GM13977 (cell line): ENCODE measurements around the gene CYP11A1.

ENCODE experiments used
- DNase-seq: peaks from one replicate; pipeline ENCODE4 v3.0.0; 2012; ENCODE audit warnings: low spot score
- in situ Hi-C: fragments of 300-500 bp; cut with MboI; formaldehyde crosslinking; loops from one replicate; pipeline ENCODE4 v1.12.0; 2022; ENCODE audit warnings: low sequenced_read_pairs, low pct_unique_long_range_greater_than_20kb, mixed read lengths, inconsistent platforms; ENCODE audit not compliant: unreplicated experiment
- TF ChIP-seq, protein P1 (sequence below): IDR thresholded peaks from 2 replicates; pipeline ENCODE4 v1.5.1; 2012; ENCODE audit warnings: mild to moderate bottlenecking, control low read depth; ENCODE audit not compliant: insufficient read depth; ENCODE audit errors: extremely low read depth, missing control alignments

CYP11A1 gene

DNA sequence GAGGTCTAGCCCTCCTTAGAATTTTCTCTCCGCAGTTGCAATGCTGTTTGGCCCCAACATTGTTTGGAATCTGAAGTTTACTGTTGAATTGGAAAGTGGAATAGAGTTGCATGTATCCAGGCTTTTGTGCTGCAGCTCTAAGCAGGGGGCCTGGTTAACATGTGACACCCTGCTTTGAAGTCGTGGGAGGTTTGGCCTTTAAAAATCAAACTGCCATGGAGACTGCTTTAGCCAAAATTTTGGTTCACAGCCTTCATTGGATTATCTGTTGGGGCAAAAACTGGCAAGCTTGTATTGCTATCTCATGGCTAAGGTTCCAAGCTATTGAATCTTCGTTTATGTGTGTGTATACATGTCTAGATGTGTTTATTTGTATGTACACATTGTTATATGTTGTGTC is 15.8 kb downstream of the CYP11A1 start:
- in situ Hi-C loops = no loop called here
- no peak for DNase-seq
- TF ChIP-seq, protein P1, sequence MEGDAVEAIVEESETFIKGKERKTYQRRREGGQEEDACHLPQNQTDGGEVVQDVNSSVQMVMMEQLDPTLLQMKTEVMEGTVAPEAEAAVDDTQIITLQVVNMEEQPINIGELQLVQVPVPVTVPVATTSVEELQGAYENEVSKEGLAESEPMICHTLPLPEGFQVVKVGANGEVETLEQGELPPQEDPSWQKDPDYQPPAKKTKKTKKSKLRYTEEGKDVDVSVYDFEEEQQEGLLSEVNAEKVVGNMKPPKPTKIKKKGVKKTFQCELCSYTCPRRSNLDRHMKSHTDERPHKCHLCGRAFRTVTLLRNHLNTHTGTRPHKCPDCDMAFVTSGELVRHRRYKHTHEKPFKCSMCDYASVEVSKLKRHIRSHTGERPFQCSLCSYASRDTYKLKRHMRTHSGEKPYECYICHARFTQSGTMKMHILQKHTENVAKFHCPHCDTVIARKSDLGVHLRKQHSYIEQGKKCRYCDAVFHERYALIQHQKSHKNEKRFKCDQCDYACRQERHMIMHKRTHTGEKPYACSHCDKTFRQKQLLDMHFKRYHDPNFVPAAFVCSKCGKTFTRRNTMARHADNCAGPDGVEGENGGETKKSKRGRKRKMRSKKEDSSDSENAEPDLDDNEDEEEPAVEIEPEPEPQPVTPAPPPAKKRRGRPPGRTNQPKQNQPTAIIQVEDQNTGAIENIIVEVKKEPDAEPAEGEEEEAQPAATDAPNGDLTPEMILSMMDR = no peak

DNA sequence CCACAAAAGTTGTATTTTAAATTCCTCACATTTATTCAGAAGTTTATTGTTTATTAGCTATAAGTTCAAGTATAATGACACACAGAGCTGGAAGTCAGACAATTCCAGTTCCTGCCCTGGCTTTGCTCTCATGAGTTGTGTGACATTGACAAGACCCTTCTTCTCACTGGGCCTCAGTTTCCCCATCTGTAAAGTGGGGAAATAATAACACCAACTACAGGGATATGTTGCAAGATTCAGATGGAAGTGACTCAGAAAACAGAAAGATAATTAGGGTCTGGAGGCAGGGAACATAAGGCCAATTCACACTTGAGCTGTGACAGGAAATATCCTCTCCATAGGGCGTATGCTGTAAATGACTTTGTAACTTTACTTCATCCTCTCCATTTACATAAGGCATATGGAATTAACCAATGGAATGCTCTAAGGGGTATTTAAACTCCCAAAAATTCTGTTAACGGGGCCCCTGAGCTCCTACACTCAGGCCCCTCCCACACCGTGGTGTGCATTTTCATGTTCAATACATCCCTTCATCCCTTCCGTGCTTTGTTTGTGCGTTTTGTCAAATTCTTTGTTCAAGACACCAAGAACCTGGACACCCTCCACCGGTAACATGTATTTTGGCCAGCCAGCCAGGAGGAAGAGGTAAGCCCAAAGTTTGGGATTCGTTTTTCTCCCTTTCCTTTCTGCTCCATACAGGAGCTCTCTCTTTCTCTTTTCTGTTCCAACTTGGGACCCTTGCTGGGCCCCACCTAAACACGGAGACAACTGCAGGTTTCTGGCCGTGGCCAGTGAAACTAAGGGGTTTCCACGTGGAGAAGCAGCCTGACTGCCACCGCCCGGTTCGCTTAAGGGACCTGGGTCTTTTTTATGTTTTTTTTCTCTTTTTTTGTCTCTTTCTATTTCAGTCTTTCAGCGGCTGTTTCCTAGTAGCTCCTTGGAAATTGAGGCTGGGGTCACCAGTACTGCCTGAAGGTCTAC is 16.9 kb downstream of the CYP11A1 start:
- in situ Hi-C loops = no loop called here
- DNase-seq = no peak
- TF ChIP-seq, protein P1 = no peak

DNA sequence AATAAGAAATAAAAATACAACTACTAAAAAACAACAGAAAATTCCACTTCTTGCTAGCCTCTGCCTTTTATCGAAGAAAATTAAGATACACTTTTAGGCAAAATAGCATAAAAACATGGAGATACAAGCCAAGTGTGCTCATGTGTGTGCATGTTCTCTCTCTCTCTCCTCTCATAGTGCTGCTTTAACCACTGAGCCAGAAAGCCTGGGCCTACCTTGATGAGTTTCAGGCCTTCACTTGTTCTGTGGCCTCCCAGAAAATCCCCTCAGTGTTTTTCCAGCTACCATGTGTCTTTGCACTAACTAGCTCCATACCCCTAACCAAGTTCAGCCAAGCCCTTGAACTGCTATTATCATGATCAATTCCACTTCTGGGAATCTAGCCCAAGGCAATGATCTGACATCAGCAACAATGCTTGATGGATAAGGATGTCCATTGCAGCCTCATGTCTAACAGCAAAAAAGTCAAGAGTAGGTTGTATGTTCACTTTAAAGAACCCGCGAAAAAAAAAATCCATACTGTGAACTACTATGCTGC is 18.1 kb downstream of the CYP11A1 start:
- DNase-seq = no peak
- in situ Hi-C loops = no loop called here
- TF ChIP-seq, protein P1 = no peak

DNA sequence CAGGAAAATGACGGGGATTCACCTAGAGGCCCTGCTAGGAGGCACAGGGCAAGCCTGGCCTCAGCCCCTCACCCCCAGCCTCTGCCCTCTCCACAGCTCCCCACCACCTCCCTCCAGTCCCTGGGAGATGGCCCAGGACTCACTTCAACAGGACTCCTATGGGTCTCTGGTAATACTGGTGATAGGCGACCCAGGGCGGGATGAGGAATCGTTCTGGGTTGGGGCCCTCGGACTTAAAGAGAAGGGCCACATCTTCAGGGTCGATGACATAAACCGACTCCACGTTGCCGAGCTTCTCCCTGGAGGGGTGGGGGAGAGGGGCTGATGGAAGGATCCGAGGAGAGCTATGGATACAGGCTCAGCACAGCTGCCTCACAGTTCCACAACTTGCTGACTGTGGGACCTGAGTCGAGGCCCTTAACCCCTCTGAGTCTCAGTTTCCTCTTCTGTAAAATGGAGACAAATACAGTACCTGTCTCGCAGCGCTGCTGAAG is 19.6 kb downstream of the CYP11A1 start:
- in situ Hi-C loops = no loop called here
- no peak for DNase-seq
- TF ChIP-seq, protein P1 = no peak

DNA sequence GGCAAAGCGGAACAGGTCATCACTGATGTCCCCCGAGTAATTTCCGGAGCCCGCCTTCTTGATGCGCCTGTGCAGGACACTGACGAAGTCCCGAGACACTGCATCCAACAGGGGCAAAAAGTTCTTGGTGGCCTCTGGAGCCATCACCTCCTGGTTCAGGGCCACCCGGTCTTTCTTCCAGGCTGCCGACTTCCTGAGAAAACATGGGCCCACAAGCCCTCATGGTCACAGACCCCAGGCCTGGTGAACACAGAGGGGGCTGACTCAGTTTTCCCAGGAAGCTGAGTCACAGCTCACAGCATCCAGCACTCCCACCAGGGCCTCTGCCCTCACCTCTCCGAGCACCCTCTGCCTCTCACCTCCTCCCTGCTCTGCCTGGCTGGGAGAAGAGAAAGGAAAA is 22.4 kb downstream of the CYP11A1 start:
- TF ChIP-seq, protein P1 = no peak
- no peak for DNase-seq
- in situ Hi-C loops = no loop called here

DNA sequence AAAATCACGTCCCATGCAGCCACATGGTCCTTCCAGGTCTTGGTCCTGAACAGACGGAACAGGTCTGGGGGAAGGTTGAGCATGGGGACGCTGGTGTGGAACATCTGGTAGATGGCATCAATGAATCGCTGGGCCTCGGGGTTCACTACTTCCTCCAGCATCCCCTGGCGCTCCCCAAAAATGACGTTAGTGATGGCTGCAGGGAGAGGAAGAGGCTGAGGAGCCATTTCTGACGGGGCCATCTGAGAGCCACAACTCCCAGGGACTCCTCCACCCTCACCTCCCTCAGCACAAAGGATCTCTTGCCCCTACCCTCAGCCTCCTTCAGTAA is 23.7 kb downstream of the CYP11A1 start:
- DNase-seq = no peak
- TF ChIP-seq, protein P1 = no peak
- in situ Hi-C loops = no loop called here
